ENCODE measurements around the gene GPSM3.

- TF ChIP-seq POLR2AphosphoS5 (IDR thresholded peaks at IDR 0.05; ENCODE audit: low read depth, low read length) = no peak
- peak; percentile 40 for TF ChIP-seq FOXP2 (optimal IDR thresholded peaks at IDR 0.05; ENCODE audit: borderline replicate concordance, extremely low read depth, extremely low read length, insufficient read depth)
Observed at GRCh38 chr6:32154514-32155161, 37.8 kb downstream of the GPSM3 start.

Measured in PFSK-1 (cell line).